Measurements from ENCODE around the gene TDRD7. TPM values are rescaled to one million over a fixed set of nuclear protein-coding genes. Genes with fewer than 3 reads are reported as not detected.
A peak's percentile ranks its signal among the peaks of the same experiment; 100 is the strongest.

The TDRD7 gene
- total RNA-seq, 1 experiment from 2014 or later: 23.4 TPM

GRCh38 chr9:97390791-97391406 lies 21.0 kb upstream of the TDRD7 start:
- no peak for DNase-seq
- H3K9me3 ChIP-seq (ENCODE audit: low read length): no peaks in the 10 kb centered on the region

GRCh38 chr9:97394881-97395280 lies 17.0 kb upstream of the TDRD7 start:
- Histone ChIP-seq H3K4me3 (ENCODE audit: low read length) (no peak overlapping the region), H3K27me3 (ENCODE audit: low read length) (no peaks in the 10 kb centered on the region), H3K27ac (ENCODE audit: low read length) (no peak overlapping the region), H3K79me2 (ENCODE audit: low read length) (no peaks in the 10 kb centered on the region), H3K4me1 (ENCODE audit: low read length) (no peaks in the 10 kb centered on the region), H3K4me2 (ENCODE audit: low read depth, low read length, poor library complexity, severe bottlenecking) (no peak overlapping the region), H2AFZ (ENCODE audit: low read length) (no peak overlapping the region), H3K9me2 (replicated peaks; ENCODE audit: insufficient read depth, low read length) (no peaks in the 10 kb centered on the region), H4K20me1 (ENCODE audit: insufficient read depth, low read depth, low read length) (no peaks in the 10 kb centered on the region), H3K9ac (ENCODE audit: low read length) (no peak overlapping the region), H3K9me3 (ENCODE audit: low read length) (no peaks in the 10 kb centered on the region), H3K36me3 (ENCODE audit: insufficient read depth, low read length) (no peaks in the 10 kb centered on the region)
- no peak for DNase-seq

More at GRCh38 chr9:97390791-97391406, 21.0 kb upstream of the TDRD7 start:
- no peak overlapping the region for H2AFZ ChIP-seq (ENCODE audit: low read length)
- no peak overlapping the region for H3K9ac ChIP-seq (ENCODE audit: low read length)
- no peaks in the 10 kb centered on the region for H3K9me2 ChIP-seq (replicated peaks; ENCODE audit: insufficient read depth, low read length)
- no peaks in the 10 kb centered on the region for H3K36me3 ChIP-seq (ENCODE audit: insufficient read depth, low read length)
- no peak overlapping the region for H3K4me2 ChIP-seq (ENCODE audit: low read depth, low read length, poor library complexity, severe bottlenecking)
- no peaks in the 10 kb centered on the region; the same call in 1 of the 2 replicates for H4K20me1 ChIP-seq (ENCODE audit: insufficient read depth, low read depth, low read length)
- no peak overlapping the region for H3K27ac ChIP-seq (ENCODE audit: low read length)
- H3K79me2 ChIP-seq (ENCODE audit: low read length): no peaks in the 10 kb centered on the region
- H3K27me3 ChIP-seq (ENCODE audit: low read length): no peaks in the 10 kb centered on the region
- H3K4me3 ChIP-seq (ENCODE audit: low read length): no peak overlapping the region
- no peaks in the 10 kb centered on the region for H3K4me1 ChIP-seq (ENCODE audit: low read length)

GRCh38 chr9:97395745-97396144 lies 16.2 kb upstream of the TDRD7 start:
- H3K4me3 ChIP-seq (ENCODE audit: low read length): no peak overlapping the region
- no peaks in the 10 kb centered on the region for H4K20me1 ChIP-seq (ENCODE audit: insufficient read depth, low read depth, low read length)
- H2AFZ ChIP-seq (ENCODE audit: low read length): no peak overlapping the region
- DNase-seq: no peak
- no peaks in the 10 kb centered on the region for H3K9me3 ChIP-seq (ENCODE audit: low read length)
- H3K79me2 ChIP-seq (ENCODE audit: low read length): no peaks in the 10 kb centered on the region
- no peaks in the 10 kb centered on the region for H3K4me1 ChIP-seq (ENCODE audit: low read length)
- H3K9me2 ChIP-seq (replicated peaks; ENCODE audit: insufficient read depth, low read length): no peaks in the 10 kb centered on the region
- no peaks in the 10 kb centered on the region for H3K27me3 ChIP-seq (ENCODE audit: low read length)
- no peak overlapping the region for H3K4me2 ChIP-seq (ENCODE audit: low read depth, low read length, poor library complexity, severe bottlenecking)
- no peaks in the 10 kb centered on the region for H3K36me3 ChIP-seq (ENCODE audit: insufficient read depth, low read length)
- H3K9ac ChIP-seq (ENCODE audit: low read length): no peak overlapping the region
- no peak overlapping the region for H3K27ac ChIP-seq (ENCODE audit: low read length)

- no peaks in the 10 kb centered on the region for H4K20me1 ChIP-seq (ENCODE audit: insufficient read depth, low read depth, low read length)
- no peaks in the 10 kb centered on the region for H3K4me1 ChIP-seq (ENCODE audit: low read length)
- H2AFZ ChIP-seq (ENCODE audit: low read length): no peak overlapping the region
- no peak overlapping the region for H3K4me3 ChIP-seq (ENCODE audit: low read length)
- H3K9ac ChIP-seq (ENCODE audit: low read length): no peak overlapping the region
- H3K27ac ChIP-seq (ENCODE audit: low read length): no peak overlapping the region
- H3K79me2 ChIP-seq (ENCODE audit: low read length): no peaks in the 10 kb centered on the region
- DNase-seq: no peak
- H3K36me3 ChIP-seq (ENCODE audit: insufficient read depth, low read length): no peaks in the 10 kb centered on the region
- H3K27me3 ChIP-seq (ENCODE audit: low read length): no peaks in the 10 kb centered on the region
- no peak overlapping the region for H3K4me2 ChIP-seq (ENCODE audit: low read depth, low read length, poor library complexity, severe bottlenecking)
- no peaks in the 10 kb centered on the region for H3K9me3 ChIP-seq (ENCODE audit: low read length)
- no peaks in the 10 kb centered on the region for H3K9me2 ChIP-seq (replicated peaks; ENCODE audit: insufficient read depth, low read length)
Measured at GRCh38 chr9:97396256-97396655, 15.6 kb upstream of the TDRD7 start.

GRCh38 chr9:97397220-97397619 lies 14.7 kb upstream of the TDRD7 start:
- Histone ChIP-seq H3K27me3 (ENCODE audit: low read length) (no peaks in the 10 kb centered on the region), H2AFZ (ENCODE audit: low read length) (no peak overlapping the region), H3K27ac (ENCODE audit: low read length) (no peak overlapping the region), H3K9ac (ENCODE audit: low read length) (no peak overlapping the region), H3K9me3 (ENCODE audit: low read length) (no peaks in the 10 kb centered on the region), H3K4me3 (ENCODE audit: low read length) (no peak overlapping the region), H3K36me3 (ENCODE audit: insufficient read depth, low read length) (no peaks in the 10 kb centered on the region), H3K4me2 (ENCODE audit: low read depth, low read length, poor library complexity, severe bottlenecking) (no peak overlapping the region), H3K9me2 (replicated peaks; ENCODE audit: insufficient read depth, low read length) (no peaks in the 10 kb centered on the region), H3K4me1 (ENCODE audit: low read length) (no peaks in the 10 kb centered on the region), H3K79me2 (ENCODE audit: low read length) (no peaks in the 10 kb centered on the region), H4K20me1 (ENCODE audit: insufficient read depth, low read depth, low read length) (no peaks in the 10 kb centered on the region)
- DNase-seq: no peak

- Histone ChIP-seq H3K9me3 (ENCODE audit: low read length) (peaks cover 4% of the 10 kb centered on the region; the same call in 1 of the 2 replicates), H3K9ac (ENCODE audit: low read length) (no peak overlapping the region), H3K4me2 (ENCODE audit: low read depth, low read length, poor library complexity, severe bottlenecking) (peak overlapping the region; percentile 19), H3K27me3 (ENCODE audit: low read length) (no peaks in the 10 kb centered on the region), H3K4me3 (ENCODE audit: low read length) (no peak overlapping the region), H3K27ac (ENCODE audit: low read length) (no peak overlapping the region), H2AFZ (ENCODE audit: low read length) (peak overlapping the region; percentile 72; the same call in 1 of the 2 replicates), H3K36me3 (ENCODE audit: insufficient read depth, low read length) (no peaks in the 10 kb centered on the region), H3K79me2 (ENCODE audit: low read length) (no peaks in the 10 kb centered on the region), H4K20me1 (ENCODE audit: insufficient read depth, low read depth, low read length) (no peaks in the 10 kb centered on the region), H3K9me2 (replicated peaks; ENCODE audit: insufficient read depth, low read length) (no peaks in the 10 kb centered on the region), H3K4me1 (ENCODE audit: low read length) (no peaks in the 10 kb centered on the region; the same call in 1 of the 2 replicates)
- peak; percentile 87 for DNase-seq
Measured at GRCh38 chr9:97398999-97399758, 12.7 kb upstream of the TDRD7 start.

GRCh38 chr9:97403746-97404316 lies 8.1 kb upstream of the TDRD7 start:
- Histone ChIP-seq H2AFZ (ENCODE audit: low read length) (no peak overlapping the region), H3K9me2 (replicated peaks; ENCODE audit: insufficient read depth, low read length) (no peaks in the 10 kb centered on the region), H4K20me1 (ENCODE audit: insufficient read depth, low read depth, low read length) (no peaks in the 10 kb centered on the region), H3K4me1 (ENCODE audit: low read length) (peaks cover 6% of the 10 kb centered on the region), H3K36me3 (ENCODE audit: insufficient read depth, low read length) (no peaks in the 10 kb centered on the region), H3K4me2 (ENCODE audit: low read depth, low read length, poor library complexity, severe bottlenecking) (no peak overlapping the region), H3K9me3 (ENCODE audit: low read length) (peaks cover 4% of the 10 kb centered on the region; the same call in 1 of the 2 replicates), H3K79me2 (ENCODE audit: low read length) (no peaks in the 10 kb centered on the region), H3K9ac (ENCODE audit: low read length) (no peak overlapping the region), H3K4me3 (ENCODE audit: low read length) (no peak overlapping the region), H3K27ac (ENCODE audit: low read length) (no peak overlapping the region), H3K27me3 (ENCODE audit: low read length) (no peaks in the 10 kb centered on the region)
- no peak for DNase-seq

- H3K79me2 ChIP-seq (ENCODE audit: low read length): no peaks in the 10 kb centered on the region
Measured at GRCh38 chr9:97405551-97405950, 6.3 kb upstream of the TDRD7 start.

More at GRCh38 chr9:97405551-97405950, 6.3 kb upstream of the TDRD7 start:
- Histone ChIP-seq H3K27ac (ENCODE audit: low read length) (no peak overlapping the region), H3K9me2 (replicated peaks; ENCODE audit: insufficient read depth, low read length) (no peaks in the 10 kb centered on the region), H3K9ac (ENCODE audit: low read length) (no peak overlapping the region), H3K4me2 (ENCODE audit: low read depth, low read length, poor library complexity, severe bottlenecking) (no peak overlapping the region), H4K20me1 (ENCODE audit: insufficient read depth, low read depth, low read length) (no peaks in the 10 kb centered on the region), H3K4me1 (ENCODE audit: low read length) (peaks cover 6% of the 10 kb centered on the region), H3K36me3 (ENCODE audit: insufficient read depth, low read length) (no peaks in the 10 kb centered on the region), H3K4me3 (ENCODE audit: low read length) (no peak overlapping the region), H2AFZ (ENCODE audit: low read length) (no peak overlapping the region), H3K9me3 (ENCODE audit: low read length) (peaks cover 4% of the 10 kb centered on the region; the same call in 1 of the 2 replicates), H3K27me3 (ENCODE audit: low read length) (no peaks in the 10 kb centered on the region)
- DNase-seq: no peak

Data from Karpas-422 (cell line).